H1 (cell line): ENCODE measurements around the gene EFCAB6. TPM values are rescaled to one million over a fixed set of nuclear protein-coding genes. Genes with fewer than 3 reads are reported as not detected.

Experiments used
- BRCA1 ChIP-seq: IDR thresholded peaks from 2 replicates; pipeline ENCODE4 v1.6.1; 2012; ENCODE audit warnings: low read depth, low read length, improper control_type of control experiment
- GABPA ChIP-seq: IDR thresholded peaks from 2 replicates; pipeline ENCODE4 v1.6.1; 2011; ENCODE audit warnings: mild to moderate bottlenecking, low read length, moderate library complexity, borderline replicate concordance; ENCODE audit not compliant: insufficient read depth
- HDAC2 ChIP-seq, 2 experiments: fragments of 300-600 bp in 1 of 2; sonication (generic) in 1 of 2; IDR thresholded peaks; 2 replicates each; pipeline ENCODE4 v1.6.1; 2011 to 2012; ENCODE audit warnings: low read depth in 2 of 2, low read length in 2 of 2, mild to moderate bottlenecking in 2 of 2, moderate library complexity in 2 of 2, borderline replicate concordance in 1 of 2, inconsistent platforms in 1 of 2
- NRF1 ChIP-seq: IDR thresholded peaks from 2 replicates; pipeline ENCODE4 v1.6.1; 2011; ENCODE audit warnings: mild to moderate bottlenecking, low read depth, low read length, improper control_type of control experiment
- RNF2 ChIP-seq: fragments of 200-900, 300-1000 bp; sonication (generic); IDR thresholded peaks from 2 replicates; pipeline ENCODE4 v1.7.1; 2016; ENCODE audit warnings: borderline replicate concordance, low read depth, mild to moderate bottlenecking, antibody characterized with exemption, low read length; ENCODE audit not compliant: poor library complexity, severe bottlenecking; ENCODE audit errors: missing control alignments
- SAP30 ChIP-seq: fragments of 300-600 bp; sonication (generic); IDR thresholded peaks from 2 replicates; pipeline ENCODE4 v1.7.1; 2012; ENCODE audit warnings: low read length, moderate library complexity, mild to moderate bottlenecking, inconsistent platforms; ENCODE audit not compliant: insufficient read depth, insufficient replicate concordance
- SIN3A ChIP-seq, 2 experiments: IDR thresholded peaks in 1 of 2; conservative IDR thresholded peaks in 1 of 2; 2 replicates each; pipeline ENCODE4 v1.6.1; 2011 to 2012; ENCODE audit warnings: low read length in 2 of 2, improper control_type of control experiment in 1 of 2, low read depth in 1 of 2, mild to moderate bottlenecking in 1 of 2
- SIX5 ChIP-seq: IDR thresholded peaks from 2 replicates; pipeline ENCODE4 v1.6.1; 2011; ENCODE audit warnings: mild to moderate bottlenecking, low read depth, low read length
- TEAD4 ChIP-seq: IDR thresholded peaks from 2 replicates; pipeline ENCODE4 v1.6.1; 2012; ENCODE audit warnings: low read depth, low read length, inconsistent platforms, mixed read lengths
- polyA plus RNA-seq, 7 experiments: library from polyadenylated mRNA; depleted of rRNA in 3 of 7; stranded (reverse) in 5 of 7; unstranded in 2 of 7; fragments of >200 nt in 5 of 7; fragments of 200-250 nt in 2 of 7; gene quantifications; 1 replicate in 5 of 7; 2 replicates in 1 of 7; 4 replicates in 1 of 7; pipeline versions ENCODE4 v1.2.1 to v1.2.3, GENCODE V29; 2011 to 2013; ENCODE audit warnings: missing spikeins in 2 of 7, mixed read lengths in 2 of 7
- total RNA-seq: library from RNA; stranded (reverse); fragmentation: NEBNext Ultra II Directional; extraction: Animal tissue kit (Norgen Biotek cat#: 25700); gene quantifications from 2 replicates; pipeline ENCODE4 v1.2.1, GENCODE V29; 2021
- TF ChIP-seq, protein P1 (sequence below): fragments of 300-600 bp; sonication (generic); IDR thresholded peaks from 2 replicates; pipeline ENCODE4 v1.7.1; 2012; ENCODE audit warnings: low read length, moderate library complexity, mild to moderate bottlenecking, inconsistent platforms; ENCODE audit not compliant: insufficient replicate concordance

The EFCAB6 gene
- total and polyA plus RNA-seq, 2 of the 8 experiments (the other 6 are each of a cell fraction or from before 2014, with no cell fraction given), result 0.32 to 1.7 TPM

DNA sequence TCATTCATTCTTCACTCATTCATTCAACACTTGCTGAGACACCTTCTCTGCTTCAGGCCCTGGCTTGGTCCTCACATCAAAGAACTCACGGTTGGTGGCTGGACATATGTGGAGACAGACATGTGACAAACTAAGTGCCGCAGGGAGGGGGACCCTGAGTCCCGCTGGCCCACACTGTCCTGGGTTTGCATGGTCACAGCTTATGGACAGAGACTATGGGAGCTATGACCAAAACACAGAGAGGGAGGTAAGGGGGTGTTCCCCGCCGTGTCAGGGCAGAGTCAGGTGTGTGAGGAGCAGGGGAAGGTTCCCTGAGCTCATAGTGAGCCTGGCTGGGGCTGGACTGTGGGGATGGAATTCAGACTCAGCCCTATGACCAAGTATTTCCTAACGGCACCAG is 277.2 kb downstream of the EFCAB6 start (continued):
- TF ChIP-seq, protein P1, sequence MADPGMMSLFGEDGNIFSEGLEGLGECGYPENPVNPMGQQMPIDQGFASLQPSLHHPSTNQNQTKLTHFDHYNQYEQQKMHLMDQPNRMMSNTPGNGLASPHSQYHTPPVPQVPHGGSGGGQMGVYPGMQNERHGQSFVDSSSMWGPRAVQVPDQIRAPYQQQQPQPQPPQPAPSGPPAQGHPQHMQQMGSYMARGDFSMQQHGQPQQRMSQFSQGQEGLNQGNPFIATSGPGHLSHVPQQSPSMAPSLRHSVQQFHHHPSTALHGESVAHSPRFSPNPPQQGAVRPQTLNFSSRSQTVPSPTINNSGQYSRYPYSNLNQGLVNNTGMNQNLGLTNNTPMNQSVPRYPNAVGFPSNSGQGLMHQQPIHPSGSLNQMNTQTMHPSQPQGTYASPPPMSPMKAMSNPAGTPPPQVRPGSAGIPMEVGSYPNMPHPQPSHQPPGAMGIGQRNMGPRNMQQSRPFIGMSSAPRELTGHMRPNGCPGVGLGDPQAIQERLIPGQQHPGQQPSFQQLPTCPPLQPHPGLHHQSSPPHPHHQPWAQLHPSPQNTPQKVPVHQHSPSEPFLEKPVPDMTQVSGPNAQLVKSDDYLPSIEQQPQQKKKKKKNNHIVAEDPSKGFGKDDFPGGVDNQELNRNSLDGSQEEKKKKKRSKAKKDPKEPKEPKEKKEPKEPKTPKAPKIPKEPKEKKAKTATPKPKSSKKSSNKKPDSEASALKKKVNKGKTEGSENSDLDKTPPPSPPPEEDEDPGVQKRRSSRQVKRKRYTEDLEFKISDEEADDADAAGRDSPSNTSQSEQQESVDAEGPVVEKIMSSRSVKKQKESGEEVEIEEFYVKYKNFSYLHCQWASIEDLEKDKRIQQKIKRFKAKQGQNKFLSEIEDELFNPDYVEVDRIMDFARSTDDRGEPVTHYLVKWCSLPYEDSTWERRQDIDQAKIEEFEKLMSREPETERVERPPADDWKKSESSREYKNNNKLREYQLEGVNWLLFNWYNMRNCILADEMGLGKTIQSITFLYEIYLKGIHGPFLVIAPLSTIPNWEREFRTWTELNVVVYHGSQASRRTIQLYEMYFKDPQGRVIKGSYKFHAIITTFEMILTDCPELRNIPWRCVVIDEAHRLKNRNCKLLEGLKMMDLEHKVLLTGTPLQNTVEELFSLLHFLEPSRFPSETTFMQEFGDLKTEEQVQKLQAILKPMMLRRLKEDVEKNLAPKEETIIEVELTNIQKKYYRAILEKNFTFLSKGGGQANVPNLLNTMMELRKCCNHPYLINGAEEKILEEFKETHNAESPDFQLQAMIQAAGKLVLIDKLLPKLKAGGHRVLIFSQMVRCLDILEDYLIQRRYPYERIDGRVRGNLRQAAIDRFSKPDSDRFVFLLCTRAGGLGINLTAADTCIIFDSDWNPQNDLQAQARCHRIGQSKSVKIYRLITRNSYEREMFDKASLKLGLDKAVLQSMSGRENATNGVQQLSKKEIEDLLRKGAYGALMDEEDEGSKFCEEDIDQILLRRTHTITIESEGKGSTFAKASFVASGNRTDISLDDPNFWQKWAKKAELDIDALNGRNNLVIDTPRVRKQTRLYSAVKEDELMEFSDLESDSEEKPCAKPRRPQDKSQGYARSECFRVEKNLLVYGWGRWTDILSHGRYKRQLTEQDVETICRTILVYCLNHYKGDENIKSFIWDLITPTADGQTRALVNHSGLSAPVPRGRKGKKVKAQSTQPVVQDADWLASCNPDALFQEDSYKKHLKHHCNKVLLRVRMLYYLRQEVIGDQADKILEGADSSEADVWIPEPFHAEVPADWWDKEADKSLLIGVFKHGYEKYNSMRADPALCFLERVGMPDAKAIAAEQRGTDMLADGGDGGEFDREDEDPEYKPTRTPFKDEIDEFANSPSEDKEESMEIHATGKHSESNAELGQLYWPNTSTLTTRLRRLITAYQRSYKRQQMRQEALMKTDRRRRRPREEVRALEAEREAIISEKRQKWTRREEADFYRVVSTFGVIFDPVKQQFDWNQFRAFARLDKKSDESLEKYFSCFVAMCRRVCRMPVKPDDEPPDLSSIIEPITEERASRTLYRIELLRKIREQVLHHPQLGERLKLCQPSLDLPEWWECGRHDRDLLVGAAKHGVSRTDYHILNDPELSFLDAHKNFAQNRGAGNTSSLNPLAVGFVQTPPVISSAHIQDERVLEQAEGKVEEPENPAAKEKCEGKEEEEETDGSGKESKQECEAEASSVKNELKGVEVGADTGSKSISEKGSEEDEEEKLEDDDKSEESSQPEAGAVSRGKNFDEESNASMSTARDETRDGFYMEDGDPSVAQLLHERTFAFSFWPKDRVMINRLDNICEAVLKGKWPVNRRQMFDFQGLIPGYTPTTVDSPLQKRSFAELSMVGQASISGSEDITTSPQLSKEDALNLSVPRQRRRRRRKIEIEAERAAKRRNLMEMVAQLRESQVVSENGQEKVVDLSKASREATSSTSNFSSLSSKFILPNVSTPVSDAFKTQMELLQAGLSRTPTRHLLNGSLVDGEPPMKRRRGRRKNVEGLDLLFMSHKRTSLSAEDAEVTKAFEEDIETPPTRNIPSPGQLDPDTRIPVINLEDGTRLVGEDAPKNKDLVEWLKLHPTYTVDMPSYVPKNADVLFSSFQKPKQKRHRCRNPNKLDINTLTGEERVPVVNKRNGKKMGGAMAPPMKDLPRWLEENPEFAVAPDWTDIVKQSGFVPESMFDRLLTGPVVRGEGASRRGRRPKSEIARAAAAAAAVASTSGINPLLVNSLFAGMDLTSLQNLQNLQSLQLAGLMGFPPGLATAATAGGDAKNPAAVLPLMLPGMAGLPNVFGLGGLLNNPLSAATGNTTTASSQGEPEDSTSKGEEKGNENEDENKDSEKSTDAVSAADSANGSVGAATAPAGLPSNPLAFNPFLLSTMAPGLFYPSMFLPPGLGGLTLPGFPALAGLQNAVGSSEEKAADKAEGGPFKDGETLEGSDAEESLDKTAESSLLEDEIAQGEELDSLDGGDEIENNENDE, result no peak
- TF ChIP-seq GABPA (no peak), SIX5 (no peak), BRCA1 (no peak), SIN3A (conservative IDR thresholded peaks at IDR 0.05 in 1 of 2, IDR thresholded peaks at IDR 0.05 in 1 of 2; ENCODE audit: low read depth in 1 of 2, low read length in 2 of 2) (no peak), RNF2 (no peak), HDAC2 (IDR thresholded peaks at IDR 0.05; ENCODE audit: borderline replicate concordance in 1 of 2, low read depth in 2 of 2, low read length in 2 of 2) (no peak), TEAD4 (no peak), NRF1 (no peak), SAP30 (no peak)
